Measurements from ENCODE around the gene OR7C1.

Gene OR7C1

GRCh38 chr19:14840206-14840605 is 5.2 kb upstream of the OR7C1 start:
- H3K27me3 ChIP-seq (ENCODE audit: control insufficient read depth, low read length): no peaks in the 10 kb centered on the region
- H3K4me2 ChIP-seq (ENCODE audit: low read length): no peak overlapping the region

GRCh38 chr19:14837391-14837790 is 2.4 kb upstream of the OR7C1 start:
- Histone ChIP-seq H3F3A (ENCODE audit: control insufficient read depth, insufficient read depth) (no peaks in the 10 kb centered on the region), H3K4me3 (ENCODE audit: low read length) (no peak overlapping the region), H3K9me3 (ENCODE audit: control insufficient read depth, insufficient read depth, low read length) (no peaks in the 10 kb centered on the region), H3K79me2 (ENCODE audit: control insufficient read depth, low read length) (no peaks in the 10 kb centered on the region), H3K4me2 (ENCODE audit: low read length) (no peak overlapping the region), H4K20me1 (ENCODE audit: control insufficient read depth, insufficient read depth, low read depth, low read length) (no peaks in the 10 kb centered on the region), H3K4me1 (ENCODE audit: control insufficient read depth, low read length) (no peaks in the 10 kb centered on the region), H3K36me3 (ENCODE audit: control insufficient read depth, low read length) (no peaks in the 10 kb centered on the region), H3K27me3 (ENCODE audit: control insufficient read depth, low read length) (no peaks in the 10 kb centered on the region), H3K27ac (ENCODE audit: low read depth, low read length) (no peak overlapping the region), H3K9me2 (replicated peaks; ENCODE audit: control insufficient read depth, low read length) (no peaks in the 10 kb centered on the region)
- TF ChIP-seq EZH2phosphoT487 (IDR thresholded peaks at IDR 0.05; ENCODE audit: borderline replicate concordance, low read length) (no peak), CTCF (IDR thresholded peaks at IDR 0.05; ENCODE audit: low read depth, low read length, poor library complexity, severe bottlenecking) (no peak)

More at GRCh38 chr19:14840206-14840605, 5.2 kb upstream of the OR7C1 start:
- Histone ChIP-seq H3K4me1 (ENCODE audit: control insufficient read depth, low read length) (no peaks in the 10 kb centered on the region), H3K36me3 (ENCODE audit: control insufficient read depth, low read length) (no peaks in the 10 kb centered on the region), H3F3A (ENCODE audit: control insufficient read depth, insufficient read depth) (no peaks in the 10 kb centered on the region), H3K4me3 (ENCODE audit: low read length) (no peak overlapping the region), H3K9me3 (ENCODE audit: control insufficient read depth, insufficient read depth, low read length) (no peaks in the 10 kb centered on the region), H3K27ac (ENCODE audit: low read depth, low read length) (no peak overlapping the region), H4K20me1 (ENCODE audit: control insufficient read depth, insufficient read depth, low read depth, low read length) (no peaks in the 10 kb centered on the region), H3K79me2 (ENCODE audit: control insufficient read depth, low read length) (no peaks in the 10 kb centered on the region), H3K9me2 (replicated peaks; ENCODE audit: control insufficient read depth, low read length) (no peaks in the 10 kb centered on the region)
- TF ChIP-seq EZH2phosphoT487 (IDR thresholded peaks at IDR 0.05; ENCODE audit: borderline replicate concordance, low read length) (no peak), CTCF (IDR thresholded peaks at IDR 0.05; ENCODE audit: low read depth, low read length, poor library complexity, severe bottlenecking) (no peak)

DNA sequence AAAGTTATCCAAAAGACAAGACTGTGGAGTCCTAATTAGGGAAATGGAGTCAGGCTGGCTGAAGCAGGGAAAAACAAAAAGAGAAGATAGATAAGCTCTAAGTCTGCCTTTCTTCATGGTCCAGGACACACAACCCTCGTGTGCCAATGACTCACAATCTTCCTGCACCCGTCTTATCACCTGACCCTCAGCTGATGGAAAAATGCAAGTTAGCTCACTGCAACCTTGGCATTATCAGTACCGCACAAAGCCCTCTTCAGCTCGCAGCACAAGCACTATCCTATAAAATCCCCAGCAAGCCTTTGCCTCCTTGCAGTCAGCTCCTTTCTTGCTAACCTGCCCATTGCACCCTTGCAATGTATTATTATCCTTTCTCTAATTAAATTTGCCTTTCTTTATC is 4.3 kb downstream of the OR7C1 start:
- H3K4me3 ChIP-seq (ENCODE audit: low read length): no peak overlapping the region
- H3K9me2 ChIP-seq (replicated peaks; ENCODE audit: control insufficient read depth, low read length): no peaks in the 10 kb centered on the region
- TF ChIP-seq EZH2phosphoT487 (IDR thresholded peaks at IDR 0.05; ENCODE audit: borderline replicate concordance, low read length): no peak
- TF ChIP-seq CTCF (IDR thresholded peaks at IDR 0.05; ENCODE audit: low read depth, low read length, poor library complexity, severe bottlenecking): no peak
- H3K9me3 ChIP-seq (ENCODE audit: control insufficient read depth, insufficient read depth, low read length): no peaks in the 10 kb centered on the region
- H3K27me3 ChIP-seq (ENCODE audit: control insufficient read depth, low read length): 0 out of 2 replicates have a peak, but pooled peaks cover 5% of the 10 kb centered on the region
- no peaks in the 10 kb centered on the region for H4K20me1 ChIP-seq (ENCODE audit: control insufficient read depth, insufficient read depth, low read depth, low read length)
- H3K27ac ChIP-seq (ENCODE audit: low read depth, low read length): no peak overlapping the region
- H3K36me3 ChIP-seq (ENCODE audit: control insufficient read depth, low read length): no peaks in the 10 kb centered on the region
- H3K4me2 ChIP-seq (ENCODE audit: low read length): no peak overlapping the region
- H3K4me1 ChIP-seq (ENCODE audit: control insufficient read depth, low read length): no peaks in the 10 kb centered on the region
- H3K79me2 ChIP-seq (ENCODE audit: control insufficient read depth, low read length): no peaks in the 10 kb centered on the region
- no peaks in the 10 kb centered on the region for H3F3A ChIP-seq (ENCODE audit: control insufficient read depth, insufficient read depth)
